Mesendoderm (in vitro differentiated cells): ENCODE measurements around the gene COL7A1. TPM values are rescaled to one million over a fixed set of nuclear protein-coding genes. Genes with fewer than 3 reads are reported as not detected.

Experiments used
- DNase-seq: peaks from one replicate; pipeline ENCODE4 v3.0.0; 2013
- H2AK5ac ChIP-seq: 2 replicates; pipeline ENCODE4 v1.6.1; 2013; ENCODE audit warnings: low read length, inconsistent platforms
- H2BK120ac ChIP-seq: 2 replicates; pipeline ENCODE4 v1.6.1; 2013; ENCODE audit warnings: low read depth, mild to moderate bottlenecking, low read length, moderate library complexity, mixed read lengths
- H2BK15ac ChIP-seq: replicated peaks from 2 replicates; pipeline ENCODE4 v1.6.1; 2013; ENCODE audit warnings: low read depth, mild to moderate bottlenecking, moderate library complexity
- H2BK5ac ChIP-seq: 2 replicates; pipeline ENCODE4 v1.6.1; 2013; ENCODE audit warnings: low read length, inconsistent platforms
- H3K18ac ChIP-seq: 2 replicates; pipeline ENCODE4 v1.6.1; 2013; ENCODE audit warnings: mild to moderate bottlenecking, low read length, mixed read lengths
- H3K23ac ChIP-seq: one replicate; pipeline ENCODE4 v1.6.1; 2013; ENCODE audit warnings: low read length
- H3K27ac ChIP-seq: 2 replicates; pipeline ENCODE4 v1.5.1; 2013; ENCODE audit warnings: low read depth, mild to moderate bottlenecking, inconsistent platforms, low read length, moderate library complexity
- H3K27me3 ChIP-seq: 2 replicates; pipeline ENCODE4 v1.6.1; 2013; ENCODE audit warnings: low read length, control low read depth, mild to moderate bottlenecking, inconsistent platforms; ENCODE audit not compliant: insufficient read depth, poor library complexity
- H3K36me3 ChIP-seq: 2 replicates; pipeline ENCODE4 v1.6.1; 2013; ENCODE audit warnings: low read length, inconsistent platforms; ENCODE audit not compliant: control insufficient read depth, insufficient read depth
- H3K4ac ChIP-seq: one replicate; pipeline ENCODE4 v1.6.1; 2013; ENCODE audit warnings: low read depth, mild to moderate bottlenecking, low read length, moderate library complexity
- H3K4me1 ChIP-seq: 2 replicates; pipeline ENCODE4 v1.6.1; 2013; ENCODE audit warnings: low read depth, low read length, inconsistent platforms; ENCODE audit not compliant: control insufficient read depth
- H3K4me2 ChIP-seq: 2 replicates; pipeline ENCODE4 v1.6.1; 2013; ENCODE audit warnings: low read length
- H3K4me3 ChIP-seq: 2 replicates; pipeline ENCODE4 v1.5.1; 2013; ENCODE audit warnings: mild to moderate bottlenecking, low read length
- H3K56ac ChIP-seq: one replicate; pipeline ENCODE4 v1.6.1; 2013; ENCODE audit warnings: low read length
- H3K79me1 ChIP-seq: 2 replicates; pipeline ENCODE4 v1.6.1; 2013; ENCODE audit warnings: low read length, inconsistent platforms
- H3K79me2 ChIP-seq: 2 replicates; pipeline ENCODE4 v1.6.1; 2013; ENCODE audit warnings: mild to moderate bottlenecking, low read length; ENCODE audit not compliant: control insufficient read depth, insufficient read depth
- H3K9ac ChIP-seq: 2 replicates; pipeline ENCODE4 v1.6.1; 2013; ENCODE audit warnings: low read length, inconsistent platforms
- H4K5ac ChIP-seq: one replicate; pipeline ENCODE4 v1.6.1; 2013; ENCODE audit warnings: low read length
- H4K8ac ChIP-seq: one replicate; pipeline ENCODE4 v1.6.1; 2013; ENCODE audit warnings: low read depth, mild to moderate bottlenecking, control low read depth, low read length, moderate library complexity
- WGBS: extraction: QIAGEN DNeasy Blood & Tissue Kit; methylation state at CpG from one replicate; pipeline ENCODE4 v1.1.7; 2013; ENCODE audit warnings: low lambda C conversion rate, missing lambda C conversion rate; ENCODE audit not compliant: insufficient coverage; ENCODE audit errors: extremely low coverage; 5-methylcytosine and 5-hydroxymethylcytosine counted together
- small RNA-seq: library from polyadenylated mRNA; stranded (forward); fragments of <200 nt; extraction: miRNeasy Mini kit (QIAGEN cat#:217004); gene quantifications from one replicate; pipeline ENCODE3, GENCODE V24; 2013; ENCODE audit not compliant: insufficient read depth

Gene COL7A1

GRCh38 chr3:48516571-48516970 lies 78.6 kb downstream of the COL7A1 start:
- Histone ChIP-seq H3K36me3 (no peaks in the 10 kb centered on the region), H3K4me3 (no peak overlapping the region), H3K23ac (no peak overlapping the region), H2BK120ac (no peak overlapping the region), H3K56ac (no peak overlapping the region), H2BK15ac (no peak overlapping the region), H4K5ac (no peak overlapping the region), H4K8ac (no peak overlapping the region), H3K27ac (no peak overlapping the region), H3K18ac (no peak overlapping the region), H3K27me3 (no peaks in the 10 kb centered on the region), H2AK5ac (no peak overlapping the region), H3K4ac (no peak overlapping the region), H3K79me1 (no peaks in the 10 kb centered on the region), H3K4me1 (no peaks in the 10 kb centered on the region), H3K9ac (no peak overlapping the region), H3K4me2 (no peak overlapping the region), H2BK5ac (no peak overlapping the region), H3K79me2 (no peaks in the 10 kb centered on the region)
- DNase-seq, result no peak
- no CpG with 5 or more reads among the region's 8 CpGs for WGBS

GRCh38 chr3:48514431-48515227 lies 80.5 kb downstream of the COL7A1 start:
- Histone ChIP-seq H3K56ac (no peak overlapping the region), H3K9ac (no peak overlapping the region), H3K79me1 (no peaks in the 10 kb centered on the region), H2AK5ac (no peak overlapping the region), H3K27ac (no peak overlapping the region), H3K4me3 (no peak overlapping the region), H3K23ac (no peak overlapping the region), H2BK5ac (no peak overlapping the region), H2BK15ac (no peak overlapping the region), H4K8ac (no peak overlapping the region), H3K79me2 (no peaks in the 10 kb centered on the region), H3K18ac (no peak overlapping the region), H3K4ac (no peak overlapping the region), H3K27me3 (no peaks in the 10 kb centered on the region), H4K5ac (no peak overlapping the region), H3K4me1 (no peaks in the 10 kb centered on the region), H3K36me3 (no peaks in the 10 kb centered on the region), H3K4me2 (no peak overlapping the region), H2BK120ac (no peak overlapping the region)
- DNase-seq, result no peak
- WGBS, result no CpG with 5 or more reads among the region's 8 CpGs

Small RNA genes lying within 50 kb of the gene (small RNA-seq; reads per million reads assigned to genes)
- not detected for gene MIR6823
